Cortex of kidney (tissue), 1 donor: Measurements from ENCODE around the gene RBM48.
"Not testable (repeated sequence)": the region's sequence is repeated elsewhere in the genome, so short reads cannot be mapped to it uniquely, and the experiment has no call there.

Source experiments
- DNase-seq: peaks from one replicate; lab custom pipeline; 2025; lab: John Stamatoyannopoulos, UW

RBM48 gene

DNA sequence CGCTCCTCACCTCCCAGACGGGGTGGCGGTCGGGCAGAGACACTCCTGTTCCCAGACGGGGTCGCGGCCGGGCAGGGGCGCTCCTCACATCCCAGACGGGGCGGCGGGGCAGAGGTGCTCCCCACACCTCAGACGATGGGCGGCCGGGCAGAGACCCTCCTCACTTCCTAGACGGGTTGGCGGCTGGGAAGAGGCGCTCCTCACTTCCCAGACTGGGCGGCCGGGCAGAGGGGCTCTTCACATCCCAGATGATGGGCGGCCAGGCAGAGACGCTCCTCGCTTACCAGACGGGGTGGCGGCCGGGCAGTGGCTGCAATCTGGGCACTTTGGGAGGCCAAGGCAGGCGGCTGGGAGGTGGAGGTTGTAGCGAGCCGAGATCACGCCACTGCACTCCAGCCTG is 16.5 kb downstream of the RBM48 start:
- DNase-seq: not testable (repeated sequence)

DNA sequence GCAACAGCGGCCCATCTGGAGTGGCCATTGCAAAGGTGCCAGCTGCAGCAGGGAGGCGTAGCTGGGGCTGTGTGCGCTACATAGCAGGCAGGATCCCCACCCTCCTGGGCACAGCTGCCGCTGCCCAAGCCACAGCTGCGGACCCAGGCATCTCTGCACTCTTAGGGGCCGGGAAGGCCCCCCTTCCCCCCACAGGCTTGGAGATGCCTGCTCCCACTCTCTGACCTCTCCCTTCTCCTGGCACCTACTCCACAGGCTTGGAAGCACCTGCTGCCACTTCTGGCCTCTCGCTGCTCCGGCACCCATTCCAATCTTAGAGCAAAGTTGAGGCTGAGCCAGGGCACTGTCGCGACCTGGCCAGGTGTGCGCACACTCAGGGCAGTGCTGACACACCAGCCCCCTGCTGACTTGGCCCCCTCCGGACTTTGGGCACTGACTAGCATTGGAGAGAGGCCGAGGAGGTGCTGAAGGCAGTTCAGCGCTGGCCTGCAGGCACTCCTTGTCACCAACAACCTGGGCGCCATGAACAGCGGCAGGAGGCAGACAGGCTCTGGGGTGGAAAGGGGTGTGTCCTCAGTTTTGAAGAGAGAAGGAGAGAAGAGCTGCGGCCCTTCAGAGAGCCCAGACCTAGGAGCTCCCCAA is 18.4 kb downstream of the RBM48 start:
- no peak for DNase-seq

DNA sequence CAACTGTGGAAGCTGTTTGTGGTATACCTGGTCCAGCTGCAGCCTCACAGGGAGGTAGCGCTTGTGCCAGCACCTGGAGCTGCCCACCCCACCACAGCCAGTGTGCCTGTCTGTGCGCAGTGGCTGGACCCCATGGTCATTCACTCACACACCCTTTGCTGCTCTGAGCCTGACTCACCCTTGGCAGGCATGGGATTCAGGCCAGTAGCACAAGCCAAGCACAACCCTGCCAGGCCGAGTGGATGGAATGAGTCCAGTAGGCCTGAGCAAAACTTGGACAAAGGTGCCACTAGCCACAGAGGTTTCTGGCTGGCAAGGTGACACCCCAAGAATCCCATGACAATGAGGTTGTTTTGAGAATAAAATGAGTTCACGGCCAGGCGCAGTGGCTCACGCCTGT is 19.0 kb downstream of the RBM48 start:
- DNase-seq: no peak

DNA sequence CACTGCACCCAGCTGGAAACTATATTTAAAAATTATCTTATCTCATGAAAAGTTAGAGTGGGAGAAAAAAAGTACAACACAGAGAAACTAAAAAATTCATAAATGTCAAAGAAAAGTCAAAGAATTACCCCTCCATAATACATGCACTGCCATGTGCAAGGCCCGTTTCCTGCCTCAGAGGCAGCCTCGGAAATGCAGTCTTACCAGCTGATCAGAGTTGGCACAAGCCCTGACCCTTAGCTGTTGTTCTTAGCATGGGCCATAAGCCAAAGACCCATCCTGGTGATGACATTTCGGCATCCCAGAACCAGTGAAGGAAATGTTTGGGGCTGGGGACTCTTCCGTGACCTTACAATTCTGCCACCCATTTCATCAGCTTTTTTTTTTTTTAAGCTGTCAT is 21.6 kb downstream of the RBM48 start:
- no peak for DNase-seq

DNA sequence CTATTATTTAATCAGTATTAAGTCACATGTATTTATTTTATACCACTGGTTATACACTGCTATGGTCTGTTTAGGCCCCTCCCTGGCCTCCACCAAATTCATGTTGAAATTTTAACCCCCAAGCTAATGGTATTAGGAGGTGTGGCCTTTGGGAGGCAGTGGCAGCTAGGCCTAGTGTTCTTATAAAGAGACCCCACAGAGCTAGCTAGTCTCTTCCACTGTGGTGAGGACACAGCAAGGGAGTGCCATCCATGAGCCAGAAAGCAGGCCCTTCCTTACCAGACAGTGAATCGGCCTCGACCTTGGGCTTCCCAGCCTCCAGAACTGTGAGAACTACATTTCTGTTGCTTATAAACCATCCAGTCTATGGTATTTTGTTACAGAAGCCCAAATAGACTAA is 28.7 kb downstream of the RBM48 start:
- no peak for DNase-seq

DNA sequence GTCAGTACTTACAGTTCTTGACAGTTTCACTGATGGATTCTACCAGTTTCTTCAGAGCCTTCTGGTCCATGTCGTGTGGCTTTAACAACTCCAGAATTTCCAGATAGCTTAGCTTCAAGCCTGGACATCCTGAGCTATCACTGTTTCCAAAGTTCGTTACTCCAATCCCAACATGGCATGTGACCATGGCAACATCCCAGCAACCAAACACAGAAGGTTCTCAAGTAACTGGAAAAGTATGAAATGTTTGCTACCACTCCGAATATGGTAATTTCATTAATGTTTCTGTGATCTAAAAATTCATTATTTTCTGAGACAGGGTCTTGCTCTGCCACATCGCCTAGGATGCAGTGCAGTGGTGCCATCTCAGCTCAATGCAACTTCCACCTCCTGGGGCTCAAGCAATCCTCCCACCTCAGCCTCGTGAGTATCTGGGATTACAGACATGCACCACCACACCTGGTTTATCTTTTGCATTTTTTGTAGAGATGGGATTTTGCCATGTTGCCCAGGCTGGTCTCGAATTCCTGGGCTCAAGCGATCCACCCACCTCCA is 29.3 kb downstream of the RBM48 start:
- DNase-seq: no peak

DNA sequence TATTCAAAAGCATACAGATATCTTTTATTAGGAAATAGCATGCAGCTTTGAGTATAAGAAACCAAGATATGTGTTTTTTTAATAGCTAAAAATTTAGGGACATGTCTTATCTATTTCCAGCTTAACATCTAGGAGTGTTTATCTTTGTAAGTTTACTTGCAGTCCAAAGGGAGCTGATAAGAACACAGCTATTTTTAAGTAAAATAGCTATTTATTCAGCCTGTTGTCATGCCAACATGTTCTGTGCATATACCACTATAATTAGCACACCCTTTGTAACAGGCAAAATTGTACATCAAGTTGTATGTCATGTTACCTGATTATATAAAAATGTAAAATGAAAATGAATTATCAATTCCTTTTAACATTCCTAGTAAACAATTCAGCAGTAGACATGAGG is 32.0 kb downstream of the RBM48 start:
- DNase-seq: no peak

DNA sequence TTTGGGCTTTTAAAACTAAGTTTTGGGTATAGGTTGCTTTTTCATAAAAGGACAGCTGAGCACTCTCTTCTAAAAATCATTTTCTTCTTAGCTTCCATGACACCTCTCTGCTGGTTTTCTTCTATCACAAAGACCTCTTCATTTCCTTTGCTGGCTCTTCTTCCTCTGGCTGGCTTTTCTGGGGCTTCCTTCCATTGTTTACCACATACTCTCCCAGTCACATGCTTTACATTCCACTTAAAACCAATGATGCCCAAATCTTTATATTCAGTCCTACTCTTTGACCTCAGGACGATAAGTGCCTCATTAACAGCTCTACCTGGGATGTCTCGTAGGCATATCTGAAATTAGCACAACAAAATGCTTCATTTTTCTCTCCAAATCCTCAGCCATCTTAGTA is 34.8 kb downstream of the RBM48 start:
- DNase-seq: no peak

DNA sequence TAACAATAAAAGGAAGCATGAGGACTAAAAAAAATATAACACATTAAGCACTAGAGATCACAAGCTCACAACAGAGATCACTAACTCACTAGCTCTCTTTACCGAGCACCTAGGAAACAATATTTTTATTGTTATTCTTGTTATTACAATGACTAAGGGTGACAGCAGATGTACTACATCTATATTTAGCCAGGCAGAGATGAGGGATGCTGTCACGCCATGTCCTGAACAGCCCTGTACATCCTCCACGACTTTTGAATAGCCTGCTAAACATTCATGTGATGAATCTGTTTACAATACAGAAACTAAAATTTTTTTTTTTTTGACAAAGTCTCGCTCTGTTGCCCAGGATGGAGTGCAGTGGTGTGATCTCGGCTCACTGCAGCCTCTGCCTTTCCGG is 38.9 kb downstream of the RBM48 start:
- DNase-seq: no peak

DNA sequence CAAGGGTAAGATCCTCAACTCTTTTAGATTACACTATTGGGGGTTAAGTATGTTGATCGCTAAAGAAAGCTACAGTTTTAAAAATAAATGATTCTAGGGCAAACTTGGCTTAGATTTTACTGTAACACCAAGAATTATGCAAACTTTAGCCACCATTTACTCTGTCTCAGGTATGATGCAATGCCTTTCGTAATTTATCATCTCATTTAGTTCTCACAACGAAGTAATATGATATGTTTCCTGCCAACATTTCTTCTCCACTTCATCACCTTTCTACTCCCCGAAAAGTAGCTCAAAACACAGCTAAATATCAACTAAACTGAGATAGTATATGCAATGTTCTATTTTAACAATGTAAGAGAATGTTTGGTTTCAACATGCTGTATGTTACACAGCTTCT is 40.5 kb downstream of the RBM48 start:
- DNase-seq: no peak

DNA sequence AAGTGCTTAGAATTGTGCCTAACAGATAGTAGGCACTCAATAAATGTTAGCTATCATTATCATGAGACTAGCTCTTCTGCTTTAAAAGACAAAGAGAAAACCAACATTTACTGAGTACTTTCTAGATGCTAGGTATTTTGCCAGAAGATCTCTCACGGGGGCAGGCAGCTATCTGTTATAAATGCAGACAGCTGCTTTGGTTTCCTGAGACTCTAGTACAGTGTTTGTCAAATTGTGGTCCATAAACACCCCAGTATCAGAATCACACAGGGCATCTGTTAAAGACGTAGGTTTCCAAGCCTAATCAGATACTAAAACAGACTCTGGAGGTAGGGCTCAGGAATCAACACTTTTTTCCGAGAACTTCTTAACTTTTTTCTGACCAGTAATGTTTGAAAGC is 47.7 kb downstream of the RBM48 start:
- DNase-seq: no peak

DNA sequence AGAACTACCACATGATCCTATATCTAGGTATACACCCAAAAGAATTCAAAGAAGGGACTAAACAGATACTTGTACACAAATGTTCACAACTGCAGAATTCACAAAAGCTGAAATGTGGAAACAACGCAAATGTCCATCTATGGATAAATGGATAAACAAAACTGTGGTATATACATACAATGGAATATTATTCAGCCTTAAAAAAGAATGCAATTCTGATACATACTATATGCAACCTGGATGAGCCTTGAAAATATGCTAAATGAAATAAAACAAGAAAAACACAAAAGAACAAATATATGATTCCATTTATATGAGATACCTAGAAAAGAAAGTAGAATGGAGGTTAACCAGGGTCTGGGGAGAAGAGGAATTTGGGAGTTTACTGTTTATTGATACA is 54.4 kb downstream of the RBM48 start:
- DNase-seq: no peak

DNA sequence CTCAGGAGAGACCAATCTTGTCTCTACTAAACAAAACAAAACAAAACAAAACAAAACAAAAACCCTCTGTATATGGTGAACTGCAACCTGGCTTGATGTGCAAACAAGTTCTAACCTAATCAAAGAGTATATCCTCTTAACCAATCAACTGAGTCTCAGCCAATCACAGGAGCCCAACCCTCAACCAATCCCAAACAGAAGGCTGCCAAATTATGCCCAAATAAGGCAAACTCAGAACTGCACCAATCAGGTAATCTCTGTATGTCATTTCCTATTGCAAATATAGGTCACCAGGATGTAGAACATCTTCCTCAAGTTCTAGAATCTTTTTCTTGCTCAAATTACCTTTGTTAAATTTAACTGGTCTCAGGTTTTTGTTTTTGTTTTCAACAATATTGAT is 56.4 kb downstream of the RBM48 start:
- DNase-seq: no peak

DNA sequence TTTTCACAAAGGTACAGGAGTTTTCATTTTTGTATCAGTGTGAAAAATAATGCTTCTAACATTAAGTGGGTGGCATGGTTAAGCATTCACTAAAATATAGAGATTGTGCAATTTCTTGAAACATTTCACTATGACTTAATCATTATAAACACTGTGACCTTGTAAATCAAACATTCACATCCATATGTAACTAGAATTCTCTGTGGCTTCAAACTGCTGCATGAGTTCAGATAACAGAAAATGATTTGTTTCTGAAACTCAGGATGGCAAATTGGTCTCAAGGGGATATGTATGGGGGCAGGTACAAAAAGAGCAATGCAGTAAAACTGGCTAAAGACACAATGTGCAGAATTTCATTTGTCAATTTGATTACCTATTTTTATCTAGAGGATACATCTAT is 57.8 kb downstream of the RBM48 start:
- DNase-seq: no peak

DNA sequence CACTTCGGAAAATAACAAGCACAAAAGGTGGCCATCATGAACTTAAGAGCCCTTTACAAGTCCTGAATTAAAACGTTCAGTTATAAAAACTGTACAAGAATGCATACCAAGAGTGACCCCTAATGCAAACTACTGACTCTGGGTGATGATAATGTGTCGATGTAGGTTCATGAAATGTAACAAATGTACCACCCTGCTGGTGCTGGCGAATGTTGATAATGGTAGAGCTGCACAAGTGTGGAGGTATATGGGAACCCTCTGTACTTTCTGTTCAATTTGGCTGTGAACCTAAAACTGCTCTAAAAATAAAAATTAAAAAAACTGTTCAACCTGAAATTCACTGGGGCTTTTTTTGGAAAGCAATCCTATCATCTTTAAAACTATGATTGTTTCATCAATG is 58.2 kb downstream of the RBM48 start:
- no peak for DNase-seq
